Upper lobe of right lung (tissue), 1 donor: ENCODE results near the gene SDCCAG8. TPM values are rescaled to one million over a fixed set of nuclear protein-coding genes. Genes with fewer than 3 reads are reported as not detected.

Experiments used
- ATAC-seq: fragments of 200-7000 bp; cut with Tn5 transposase; one replicate; pipeline ENCODE4 v1.9.1; 2020; ENCODE audit warnings: mild to moderate bottlenecking, moderate library complexity
- DNase-seq: peaks from one replicate; pipeline ENCODE4 v3.0.0-alpha.2; 2020
- H3K27ac ChIP-seq: fragments of 200-600 bp; one replicate; pipeline ENCODE4 v1.8.0; 2022
- H3K27me3 ChIP-seq: fragments of 200-600 bp; one replicate; pipeline ENCODE4 v1.8.0; 2022; ENCODE audit warnings: mild to moderate bottlenecking
- H3K36me3 ChIP-seq: fragments of 200-600 bp; one replicate; pipeline ENCODE4 v1.8.0; 2022
- H3K4me1 ChIP-seq: fragments of 200-600 bp; one replicate; pipeline ENCODE4 v1.8.0; 2022
- H3K4me3 ChIP-seq: fragments of 200-600 bp; one replicate; pipeline ENCODE4 v1.8.0; 2022; ENCODE audit warnings: mild to moderate bottlenecking
- H3K9me3 ChIP-seq: fragments of 200-600 bp; one replicate; pipeline ENCODE4 v1.8.0; 2022
- intact Hi-C: fragments of 100-400 bp; cut with DNase I; formaldehyde crosslinking; loops from one replicate; pipeline ENCODE4 v1.11.0; 2022
- total RNA-seq: library from RNA; stranded (reverse); fragmentation: NEBNext Ultra II Directional; extraction: Animal tissue kit (Norgen Biotek cat#: 25700); gene quantifications from one replicate; pipeline ENCODE4 v1.2.1, GENCODE V29; 2021
- TF ChIP-seq, protein P1 (sequence below): fragments of 200-600 bp; IDR thresholded peaks from one replicate; pipeline ENCODE4 v1.8.0; 2022; ENCODE audit warnings: antibody characterized with exemption
- donor health status: DM: no; HTN: yes; CAD: no; lungs with severe emphysema.

Gene SDCCAG8
- total RNA-seq, 1 donor from 2014 or later, result 71.9 TPM

GRCh38 chr1:243379208-243379607 is 123.4 kb downstream of the SDCCAG8 start:
- H3K36me3 ChIP-seq, result peaks cover 27% of the 10 kb centered on the region
- intact Hi-C loops, result no loop called here
- ATAC-seq (no peak), DNase-seq (no peak)
- no peak overlapping the region for H3K4me3 ChIP-seq
- TF ChIP-seq, protein P1, sequence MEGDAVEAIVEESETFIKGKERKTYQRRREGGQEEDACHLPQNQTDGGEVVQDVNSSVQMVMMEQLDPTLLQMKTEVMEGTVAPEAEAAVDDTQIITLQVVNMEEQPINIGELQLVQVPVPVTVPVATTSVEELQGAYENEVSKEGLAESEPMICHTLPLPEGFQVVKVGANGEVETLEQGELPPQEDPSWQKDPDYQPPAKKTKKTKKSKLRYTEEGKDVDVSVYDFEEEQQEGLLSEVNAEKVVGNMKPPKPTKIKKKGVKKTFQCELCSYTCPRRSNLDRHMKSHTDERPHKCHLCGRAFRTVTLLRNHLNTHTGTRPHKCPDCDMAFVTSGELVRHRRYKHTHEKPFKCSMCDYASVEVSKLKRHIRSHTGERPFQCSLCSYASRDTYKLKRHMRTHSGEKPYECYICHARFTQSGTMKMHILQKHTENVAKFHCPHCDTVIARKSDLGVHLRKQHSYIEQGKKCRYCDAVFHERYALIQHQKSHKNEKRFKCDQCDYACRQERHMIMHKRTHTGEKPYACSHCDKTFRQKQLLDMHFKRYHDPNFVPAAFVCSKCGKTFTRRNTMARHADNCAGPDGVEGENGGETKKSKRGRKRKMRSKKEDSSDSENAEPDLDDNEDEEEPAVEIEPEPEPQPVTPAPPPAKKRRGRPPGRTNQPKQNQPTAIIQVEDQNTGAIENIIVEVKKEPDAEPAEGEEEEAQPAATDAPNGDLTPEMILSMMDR, result no peak
- H3K27me3 ChIP-seq, result no peaks in the 10 kb centered on the region
- no peaks in the 10 kb centered on the region for H3K4me1 ChIP-seq
- H3K27ac ChIP-seq, result no peak overlapping the region
- H3K9me3 ChIP-seq, result peaks cover 4% of the 10 kb centered on the region

- Histone ChIP-seq H3K4me1 (no peaks in the 10 kb centered on the region), H3K27me3 (no peaks in the 10 kb centered on the region), H3K4me3 (no peak overlapping the region), H3K27ac (no peak overlapping the region), H3K36me3 (peaks cover 27% of the 10 kb centered on the region), H3K9me3 (no peaks in the 10 kb centered on the region)
- ATAC-seq (no peak), DNase-seq (no peak)
- TF ChIP-seq, protein P1, result no peak
- intact Hi-C loops, result no loop called here
These were observed 123.9 kb downstream of the SDCCAG8 start for GRCh38 chr1:243379706-243380105.

- H3K36me3 ChIP-seq, result no peaks in the 10 kb centered on the region
- H3K9me3 ChIP-seq, result no peaks in the 10 kb centered on the region
- DNase-seq, result no peak
- H3K27me3 ChIP-seq, result no peaks in the 10 kb centered on the region
- intact Hi-C loops, result no loop called here
- H3K27ac ChIP-seq, result no peak overlapping the region
- TF ChIP-seq, protein P1, result no peak
- no peak overlapping the region for H3K4me3 ChIP-seq
- H3K4me1 ChIP-seq, result no peaks in the 10 kb centered on the region
- ATAC-seq, result peak; percentile 74
These were observed 132.4 kb downstream of the SDCCAG8 start for GRCh38 chr1:243388276-243388675.

- H3K27me3 ChIP-seq, result no peaks in the 10 kb centered on the region
- no peaks in the 10 kb centered on the region for H3K9me3 ChIP-seq
- TF ChIP-seq, protein P1, result no peak
- no peak overlapping the region for H3K27ac ChIP-seq
- H3K36me3 ChIP-seq, result no peaks in the 10 kb centered on the region
- no peak overlapping the region for H3K4me3 ChIP-seq
- ATAC-seq (no peak), DNase-seq (no peak)
- no peaks in the 10 kb centered on the region for H3K4me1 ChIP-seq
- intact Hi-C loops, result no loop called here
These were observed 134.4 kb downstream of the SDCCAG8 start for GRCh38 chr1:243390162-243390791.

DNA sequence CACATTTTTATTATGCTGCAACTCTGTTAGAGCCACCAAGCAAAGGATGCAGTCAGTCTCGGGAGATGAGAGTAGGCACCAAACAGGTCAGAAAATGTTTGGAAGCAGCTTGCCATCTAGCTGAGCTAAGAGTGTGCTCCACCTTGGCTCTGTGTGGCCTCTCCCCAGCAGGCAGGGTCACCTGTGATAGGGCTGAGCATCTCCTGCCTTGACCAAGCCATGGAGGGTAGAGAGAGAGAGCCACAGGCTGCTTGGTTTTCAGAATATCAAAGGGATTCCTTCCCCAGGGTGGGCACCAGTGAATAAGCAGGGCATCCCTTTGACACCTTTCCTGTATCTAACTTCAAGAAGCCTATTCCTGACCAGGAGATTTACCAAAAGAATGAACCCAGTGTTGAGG is 135.5 kb downstream of the SDCCAG8 start:
- Histone ChIP-seq H3K27me3 (no peaks in the 10 kb centered on the region), H3K9me3 (no peaks in the 10 kb centered on the region), H3K4me1 (no peaks in the 10 kb centered on the region), H3K27ac (no peak overlapping the region), H3K36me3 (no peaks in the 10 kb centered on the region), H3K4me3 (no peak overlapping the region)
- ATAC-seq, result no peak
- TF ChIP-seq, protein P1, result no peak
- intact Hi-C loops, result no loop called here
- DNase-seq, result no peak

GRCh38 chr1:243393096-243393495 is 137.3 kb downstream of the SDCCAG8 start:
- H3K4me3 ChIP-seq, result no peak overlapping the region
- intact Hi-C loops, result no loop called here
- TF ChIP-seq, protein P1, result no peak
- H3K27ac ChIP-seq, result no peak overlapping the region
- DNase-seq (no peak), ATAC-seq (no peak)
- no peaks in the 10 kb centered on the region for H3K27me3 ChIP-seq
- H3K4me1 ChIP-seq, result no peaks in the 10 kb centered on the region
- H3K36me3 ChIP-seq, result no peaks in the 10 kb centered on the region
- H3K9me3 ChIP-seq, result no peaks in the 10 kb centered on the region
